Omental fat pad (tissue), 4 donors: Measurements from ENCODE around the gene TMEM72. TPM values are rescaled to one million over a fixed set of nuclear protein-coding genes. Genes with fewer than 3 reads are reported as not detected.

ENCODE experiments used
- ATAC-seq: fragments of 150-250 bp; one replicate; pipeline ENCODE4 v1.9.1; 2016; ENCODE audit warnings: mild to moderate bottlenecking, moderate library complexity; ENCODE audit not compliant: low FRiP score
- DNase-seq: peaks from one replicate; pipeline ENCODE4 v3.0.0-alpha.2; 2019; ENCODE audit warnings: low spot score
- CTCF ChIP-seq, 3 donors: fragments of 450-650 bp; IDR thresholded peaks; one replicate each; pipeline ENCODE4 v1.5.1; 2016 to 2017; ENCODE audit warnings: antibody characterized with exemption in 3 of 3, mild to moderate bottlenecking in 3 of 3, moderate library complexity in 2 of 3
- total RNA-seq, 4 donors: library from RNA; depleted of rRNA; stranded (reverse); fragments of >200 nt; gene quantifications; one replicate each; pipeline ENCODE4 v1.1.0, GENCODE V29; 2016

TMEM72 gene
- total RNA-seq, 4 donors from 2014 or later, result not detected

- no peak for TF ChIP-seq CTCF (IDR thresholded peaks at IDR 0.05)
- DNase-seq (peak; percentile 9), ATAC-seq (no peak)
Observed at GRCh38 chr10:44949127-44949802, 38.1 kb downstream of the TMEM72 start.

GRCh38 chr10:44949915-44950314 is 38.8 kb downstream of the TMEM72 start:
- ATAC-seq (no peak), DNase-seq (no peak)
- TF ChIP-seq CTCF (IDR thresholded peaks at IDR 0.05), result no peak

- peak; percentile 13 for DNase-seq
- no peak for TF ChIP-seq CTCF (IDR thresholded peaks at IDR 0.05)
- ATAC-seq, result no peak
Observed at GRCh38 chr10:44950326-44951225, 39.4 kb downstream of the TMEM72 start.

GRCh38 chr10:44951576-44952226 is 40.6 kb downstream of the TMEM72 start:
- peak; percentile 13 for DNase-seq
- no peak for TF ChIP-seq CTCF (IDR thresholded peaks at IDR 0.05)
- no peak for ATAC-seq

GRCh38 chr10:44952779-44953231 is 41.7 kb downstream of the TMEM72 start:
- ATAC-seq, result no peak
- no peak for TF ChIP-seq CTCF (IDR thresholded peaks at IDR 0.05)
- DNase-seq, result no peak

GRCh38 chr10:44954042-44954441 is 42.9 kb downstream of the TMEM72 start:
- ATAC-seq (no peak), DNase-seq (no peak)
- no peak for TF ChIP-seq CTCF (IDR thresholded peaks at IDR 0.05)
